Measurements from ENCODE around the gene C17orf50. TPM values are rescaled to one million over a fixed set of nuclear protein-coding genes. Genes with fewer than 3 reads are reported as not detected.

Gene C17orf50
- total RNA-seq, 1 donor from 2014 or later, result not detected

- no peak for DNase-seq (ENCODE audit: low read depth)
These were observed 27.3 kb upstream of the C17orf50 start for GRCh38 chr17:35733366-35733765.

GRCh38 chr17:35734396-35734795 is 26.3 kb upstream of the C17orf50 start:
- DNase-seq (ENCODE audit: low read depth), result no peak

GRCh38 chr17:35735036-35735805 is 25.5 kb upstream of the C17orf50 start:
- no peak for DNase-seq (ENCODE audit: low read depth)

GRCh38 chr17:35736236-35736635 is 24.5 kb upstream of the C17orf50 start:
- no peak for DNase-seq (ENCODE audit: low read depth)

- no peak for DNase-seq (ENCODE audit: low read depth)
These were observed 22.1 kb upstream of the C17orf50 start for GRCh38 chr17:35738519-35739133.

- no peak for DNase-seq (ENCODE audit: low read depth)
These were observed 20.5 kb upstream of the C17orf50 start for GRCh38 chr17:35740216-35740615.

GRCh38 chr17:35740997-35741931 is 19.4 kb upstream of the C17orf50 start:
- DNase-seq (ENCODE audit: low read depth), result no peak

GRCh38 chr17:35742496-35742895 is 18.2 kb upstream of the C17orf50 start:
- no peak for DNase-seq (ENCODE audit: low read depth)

- no peak for DNase-seq (ENCODE audit: low read depth)
These were observed 17.7 kb upstream of the C17orf50 start for GRCh38 chr17:35742896-35743477.

- peak; percentile 61 for DNase-seq (ENCODE audit: low read depth)
These were observed 16.9 kb upstream of the C17orf50 start for GRCh38 chr17:35743626-35744328.

- no peak for DNase-seq (ENCODE audit: low read depth)
These were observed 15.9 kb upstream of the C17orf50 start for GRCh38 chr17:35744830-35745229.

- DNase-seq (ENCODE audit: low read depth), result no peak
These were observed 15.4 kb upstream of the C17orf50 start for GRCh38 chr17:35745246-35745645.

GRCh38 chr17:35745749-35746320 is 14.9 kb upstream of the C17orf50 start:
- DNase-seq (ENCODE audit: low read depth), result no peak

GRCh38 chr17:35747540-35748017 is 13.1 kb upstream of the C17orf50 start:
- peak; percentile 73 for DNase-seq (ENCODE audit: low read depth)

- no peak for DNase-seq (ENCODE audit: low read depth)
These were observed 12.3 kb upstream of the C17orf50 start for GRCh38 chr17:35748341-35748841.

- no peak for DNase-seq (ENCODE audit: low read depth)
These were observed 11.7 kb upstream of the C17orf50 start for GRCh38 chr17:35748979-35749378.

- no peak for DNase-seq (ENCODE audit: low read depth)
These were observed 10.9 kb upstream of the C17orf50 start for GRCh38 chr17:35749560-35750412.

GRCh38 chr17:35750526-35751395 is 9.9 kb upstream of the C17orf50 start:
- no peak for DNase-seq (ENCODE audit: low read depth)
